Embryonic facial prominence (tissue), 1 donor: ENCODE measurements around the gene DLGAP5.
A peak's percentile ranks its signal among the peaks of the same experiment; 100 is the strongest.

ENCODE experiments used
- DNase-seq: peaks from one replicate; pipeline ENCODE4 v3.0.0-alpha.2; 2016; ENCODE audit errors: extremely low spot score

DLGAP5 gene

DNA sequence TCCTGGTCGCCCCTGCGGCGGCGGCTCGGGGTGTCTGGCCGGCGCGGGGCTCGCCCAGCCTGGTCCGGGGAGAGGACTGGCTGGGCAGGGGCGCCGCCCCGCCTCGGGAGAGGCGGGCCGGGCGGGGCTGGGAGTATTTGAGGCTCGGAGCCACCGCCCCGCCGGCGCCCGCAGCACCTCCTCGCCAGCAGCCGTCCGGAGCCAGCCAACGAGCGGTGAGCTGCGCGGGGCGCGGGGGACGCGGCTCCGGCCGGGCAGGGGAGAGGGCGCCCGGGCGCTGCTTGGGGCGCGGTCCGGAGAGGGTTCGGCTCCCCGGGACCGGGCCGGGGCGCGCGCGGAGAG, 62.3 kb downstream of the DLGAP5 start, which contains the start of gene LGALS3:
Gene LGALS3, plus strand, starts transcription at position 167 of the 342 bp plus-strand sequence. CDS start 8,122 bp downstream, outside the sequence.
- DNase-seq: no peak

DNA sequence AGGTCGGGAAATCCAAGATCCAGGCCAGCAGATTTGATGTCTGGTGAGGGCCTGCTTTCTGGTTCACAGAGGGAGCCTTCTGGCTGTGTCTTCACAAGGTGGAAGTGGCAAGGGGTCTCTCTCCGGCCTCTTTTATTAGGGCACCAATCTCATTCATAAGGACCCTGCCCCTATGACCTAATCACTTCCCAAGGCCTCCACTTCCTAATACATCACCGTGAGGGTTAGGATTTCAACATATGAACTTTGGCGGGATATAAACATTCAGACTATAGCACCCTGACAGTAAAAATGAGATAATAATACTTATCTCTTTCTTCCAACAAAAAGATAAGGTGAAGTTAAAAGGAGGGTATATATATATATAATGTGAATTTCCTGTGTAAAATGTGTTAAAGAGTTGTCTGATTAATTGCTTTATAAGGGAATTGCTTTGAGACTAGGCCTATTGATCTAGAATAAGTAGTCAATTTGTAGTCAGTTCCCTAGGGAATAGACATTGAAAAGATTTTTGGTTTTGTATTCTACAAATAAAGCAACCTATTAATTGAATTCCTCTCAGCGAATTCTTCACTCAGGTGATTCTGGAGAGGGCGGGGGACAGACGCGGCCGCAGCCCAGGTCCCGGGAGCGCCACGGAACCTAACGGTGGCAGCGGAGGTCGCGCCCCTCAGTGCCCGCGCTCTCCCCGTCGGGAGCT, 62.8 kb downstream of the DLGAP5 start:
- no peak for DNase-seq

DNA sequence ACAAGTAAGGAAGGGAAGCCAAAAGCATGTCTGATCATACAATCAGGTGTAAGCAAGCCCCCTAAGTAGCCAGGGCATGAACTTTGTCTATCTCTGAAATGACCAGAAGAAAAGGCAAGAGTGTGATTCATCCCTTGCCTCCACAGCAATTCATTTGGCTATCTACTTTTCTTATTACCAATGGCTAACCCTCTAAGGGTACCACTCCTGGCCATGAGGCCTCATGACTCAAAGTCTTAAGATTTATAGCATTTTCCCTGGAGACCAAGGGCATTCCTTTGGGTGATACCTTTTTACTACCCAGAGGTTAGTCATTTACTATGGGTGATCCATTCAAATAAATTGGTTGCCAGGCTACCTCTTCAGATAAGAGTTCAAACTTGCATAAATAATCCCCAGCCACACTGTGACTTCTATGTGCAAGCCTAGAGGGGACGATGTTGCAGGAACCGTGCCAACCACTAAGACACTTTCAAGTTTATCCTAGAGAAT, 63.9 kb downstream of the DLGAP5 start:
- no peak for DNase-seq

GRCh38 chr14:55126932-55127459, 64.4 kb downstream of the DLGAP5 start:
- DNase-seq: no peak

DNA sequence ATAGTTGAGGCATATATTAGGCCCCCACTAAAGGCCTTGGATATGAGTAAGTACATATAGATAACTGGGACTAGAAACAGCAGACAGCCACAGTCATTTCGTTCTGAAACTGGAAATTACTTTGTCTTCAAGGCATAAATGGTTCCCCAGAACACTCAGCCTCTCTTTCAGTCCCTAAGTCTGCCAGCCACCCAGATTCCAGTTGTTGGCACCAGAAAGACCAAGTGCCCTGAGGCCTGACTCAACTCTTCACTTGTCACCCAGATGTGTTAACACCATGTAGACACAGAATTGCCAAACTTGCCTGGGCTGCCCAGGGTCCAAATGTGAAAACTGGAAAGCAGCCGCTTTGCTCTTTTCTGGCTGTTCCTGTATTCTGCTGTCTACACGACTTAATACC, 65.4 kb downstream of the DLGAP5 start:
- no peak for DNase-seq

- no peak for DNase-seq
These were observed 66.0 kb downstream of the DLGAP5 start for GRCh38 chr14:55125403-55125802.

- no peak for DNase-seq
These were observed 66.5 kb downstream of the DLGAP5 start for GRCh38 chr14:55124774-55125386.

- DNase-seq: no peak
These were observed 67.3 kb downstream of the DLGAP5 start for GRCh38 chr14:55123852-55124639.

DNA sequence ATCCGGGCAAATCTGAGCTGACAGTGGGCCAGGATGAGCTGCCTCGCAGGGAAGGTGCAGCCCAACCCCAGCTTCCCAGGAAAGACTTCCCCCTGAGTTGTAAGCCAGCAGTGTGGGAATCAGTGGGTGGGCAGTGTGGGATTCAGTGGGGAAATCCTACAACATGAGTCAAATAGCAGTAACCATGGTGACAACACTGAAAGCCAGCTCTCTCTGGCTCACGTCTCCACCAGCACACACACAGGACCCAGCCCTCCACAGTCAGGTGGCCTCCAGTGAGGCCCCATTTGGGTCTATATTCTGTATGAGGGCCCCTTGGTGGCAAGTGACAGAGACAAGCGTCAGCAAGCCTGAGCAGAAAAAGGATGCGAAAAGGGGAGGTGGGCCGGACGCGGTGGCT, 68.3 kb downstream of the DLGAP5 start:
- DNase-seq: peak; percentile 70

DNA sequence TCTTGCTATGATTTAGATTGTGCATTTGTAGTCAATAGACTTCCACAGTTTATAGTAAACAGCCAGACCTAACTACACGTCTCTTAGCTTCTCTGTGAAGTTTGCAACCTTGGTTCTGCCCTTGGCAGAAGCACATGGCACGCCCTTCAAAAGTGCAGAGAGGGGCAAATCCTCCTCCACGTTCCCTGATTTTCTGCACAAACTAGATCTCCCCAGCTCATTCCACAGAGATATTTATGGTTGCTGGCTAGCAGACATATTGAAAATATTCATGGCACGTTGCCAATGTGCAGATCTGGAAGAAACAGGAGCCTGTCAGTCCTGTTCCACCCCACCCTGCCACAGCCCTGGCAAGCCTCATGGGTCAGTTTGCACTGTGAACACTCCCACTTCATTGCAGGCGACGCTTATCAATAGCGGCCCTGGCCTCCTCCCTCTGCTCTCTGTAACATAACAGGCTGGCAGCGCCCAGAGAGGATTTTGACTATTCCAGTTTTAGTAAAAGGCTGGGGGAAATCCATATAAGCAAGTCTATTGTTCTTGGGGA, 68.9 kb downstream of the DLGAP5 start:
- peak; percentile 57 for DNase-seq

- no peak for DNase-seq
These were observed 69.6 kb downstream of the DLGAP5 start for GRCh38 chr14:55121628-55122439.

DNA sequence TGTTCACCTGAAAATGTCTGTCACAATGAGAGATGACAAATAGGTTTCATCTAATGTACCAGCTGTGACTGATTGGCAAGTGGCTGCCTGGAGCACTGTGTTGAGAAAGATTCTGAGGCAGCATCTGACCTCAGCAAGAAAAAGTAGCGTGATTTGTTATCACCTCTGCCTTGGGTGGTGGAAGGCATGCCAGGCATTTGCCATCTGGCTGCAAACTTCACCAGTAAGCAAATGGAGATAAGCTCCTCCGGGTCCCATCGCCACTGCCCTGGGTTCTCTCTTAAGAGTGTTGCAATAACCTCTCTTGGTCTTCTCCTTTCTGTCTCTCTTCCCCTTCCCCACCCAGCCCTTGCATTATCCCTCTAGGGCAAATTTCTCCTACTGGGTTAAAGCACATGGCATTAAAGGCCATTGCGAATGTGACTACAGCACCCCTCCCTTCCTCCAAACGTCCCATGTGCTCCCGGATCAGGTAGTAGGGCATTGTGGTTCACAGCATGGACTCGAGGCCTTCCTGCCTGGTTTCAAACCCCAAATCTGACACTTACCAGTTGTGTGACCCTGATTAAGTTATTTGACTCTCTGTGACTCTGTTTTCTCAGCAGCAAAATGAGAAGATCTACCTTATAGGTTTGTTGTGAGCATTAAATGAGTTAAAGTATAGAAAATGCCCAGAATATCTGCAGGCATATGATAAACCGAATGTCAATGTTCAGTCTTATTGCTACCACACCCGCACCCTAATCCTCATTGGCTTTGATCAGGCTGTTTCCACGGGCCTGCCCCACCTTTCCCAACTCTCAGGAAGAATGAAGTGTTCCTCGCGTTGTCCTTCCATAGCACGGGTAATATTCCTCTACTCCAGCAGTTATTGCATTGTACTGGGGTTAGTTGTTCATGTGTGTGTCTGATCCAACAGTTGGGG, 70.6 kb downstream of the DLGAP5 start:
- no peak for DNase-seq

DNA sequence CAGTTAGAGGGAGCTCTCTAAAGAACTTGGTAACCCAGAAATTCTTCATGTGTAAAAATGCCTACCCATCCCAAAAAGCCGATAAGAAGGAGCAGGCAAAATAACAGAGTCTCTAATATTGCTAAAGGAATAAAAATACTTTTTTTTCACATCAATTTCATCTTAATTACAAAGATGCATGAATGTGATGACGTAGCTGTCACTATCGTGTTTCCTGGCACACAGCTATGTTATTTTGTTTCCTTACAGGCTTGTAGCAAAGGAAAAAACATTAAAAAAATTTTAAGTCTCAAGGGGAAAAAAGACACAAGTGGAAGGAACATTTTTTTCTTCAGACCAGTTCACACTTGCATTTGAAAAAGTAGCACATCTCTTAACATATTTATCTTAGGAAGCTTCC, 72.6 kb downstream of the DLGAP5 start:
- DNase-seq: no peak

DNA sequence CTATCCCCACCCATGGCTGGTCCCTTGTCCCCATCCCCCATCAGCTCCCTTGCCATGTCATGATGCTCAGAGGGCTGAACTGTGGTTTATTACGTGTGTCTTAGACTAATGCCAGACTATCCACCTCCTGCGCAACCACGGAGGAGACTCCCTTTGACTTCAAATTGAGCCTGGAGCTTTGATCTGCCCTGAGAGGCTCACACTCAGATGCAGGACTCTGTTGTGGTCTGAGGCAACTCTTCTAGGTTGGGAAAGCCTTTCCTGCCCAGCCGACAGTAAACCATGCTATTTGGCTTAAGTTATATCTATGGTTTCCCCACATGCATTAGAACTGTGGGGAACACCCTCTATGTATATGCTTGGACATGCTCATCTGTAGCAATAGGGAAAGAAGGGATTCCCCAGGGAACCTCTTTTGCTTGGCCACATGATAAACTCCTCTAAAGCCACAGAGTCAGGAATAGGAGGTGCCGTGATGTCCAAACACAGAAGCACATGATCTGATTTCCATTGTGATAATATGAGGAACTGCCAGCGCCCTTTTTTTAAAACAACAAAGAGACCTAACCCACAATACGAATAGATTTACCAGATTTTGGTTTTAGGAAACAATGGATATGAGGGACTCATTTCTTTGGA, 73.5 kb downstream of the DLGAP5 start:
- no peak for DNase-seq

GRCh38 chr14:55116246-55117030, 74.9 kb downstream of the DLGAP5 start:
- DNase-seq: no peak

DNA sequence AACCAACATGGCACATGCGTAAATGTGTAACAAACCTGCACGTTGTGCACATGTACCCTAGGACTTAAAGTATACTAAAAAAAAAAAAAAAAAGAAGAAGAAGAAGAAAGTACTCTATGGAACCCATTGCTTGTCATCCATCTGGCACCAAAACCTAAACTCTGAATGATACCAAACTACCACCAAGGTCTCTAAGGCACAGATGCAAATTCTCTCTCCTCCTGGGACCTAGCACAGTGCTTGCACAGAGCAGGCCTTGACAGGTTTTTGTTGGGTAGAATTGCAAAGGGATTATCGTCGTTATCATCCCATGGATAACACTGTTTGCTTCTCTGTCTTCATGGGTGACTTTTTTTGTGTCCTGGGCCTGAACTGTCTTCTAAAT, 75.5 kb downstream of the DLGAP5 start:
- DNase-seq: no peak

DNA sequence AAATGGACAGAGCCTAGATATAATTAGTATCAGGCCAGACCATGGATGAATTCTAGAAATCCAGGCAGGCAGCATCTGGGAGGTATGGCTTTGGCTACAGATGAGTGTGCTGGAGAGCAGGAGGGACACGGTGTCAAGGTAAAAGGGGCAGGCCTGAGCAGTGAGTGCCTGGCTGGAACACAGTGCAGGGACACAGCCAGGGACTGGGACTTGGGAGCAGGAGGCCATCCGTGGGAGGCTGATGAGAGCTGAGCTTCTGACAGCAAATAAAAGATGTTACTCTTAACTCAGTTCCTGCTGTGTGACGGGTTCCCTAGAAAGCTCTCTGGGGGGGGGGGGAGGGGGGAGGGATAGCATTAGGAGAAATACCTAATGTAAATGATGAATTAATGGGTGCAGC, 75.9 kb downstream of the DLGAP5 start:
- DNase-seq: no peak

- DNase-seq: no peak
These were observed 76.7 kb downstream of the DLGAP5 start for GRCh38 chr14:55114720-55115119.
